NCI-H1417 (cell line): ENCODE measurements around the gene LAPTM5.
A peak's percentile ranks its signal among the peaks of the same experiment; 100 is the strongest.
"Not testable (repeated sequence)": the region's sequence is repeated elsewhere in the genome, so short reads cannot be mapped to it uniquely, and the experiment has no call there.

Experiments
- DNase-seq, 3 experiments: peaks; one replicate each; lab custom pipeline; 2025; lab: John Stamatoyannopoulos, UW

LAPTM5 gene

GRCh38 chr1:30695439-30695841 is 62.1 kb downstream of the LAPTM5 start:
- DNase-seq = no peak

- no peak for DNase-seq
These were observed 63.0 kb downstream of the LAPTM5 start for GRCh38 chr1:30694280-30695175.

GRCh38 chr1:30693822-30694221 is 63.8 kb downstream of the LAPTM5 start:
- DNase-seq = no peak

- no peak for DNase-seq
These were observed 64.2 kb downstream of the LAPTM5 start for GRCh38 chr1:30693366-30693765.

GRCh38 chr1:30692948-30693301 is 64.6 kb downstream of the LAPTM5 start:
- DNase-seq = no peak

GRCh38 chr1:30692201-30692947 is 65.2 kb downstream of the LAPTM5 start:
- no peak for DNase-seq

- DNase-seq = peak in 1 of 3 experiments; percentile 76
These were observed 66.1 kb downstream of the LAPTM5 start for GRCh38 chr1:30691480-30691879.

GRCh38 chr1:30689901-30690645 is 67.5 kb downstream of the LAPTM5 start:
- no peak for DNase-seq

GRCh38 chr1:30688920-30689794 is 68.4 kb downstream of the LAPTM5 start:
- peak in 1 of 3 experiments; percentile 22 for DNase-seq

- DNase-seq = not testable (repeated sequence)
These were observed 69.1 kb downstream of the LAPTM5 start for GRCh38 chr1:30688516-30688915.

- no peak for DNase-seq
These were observed 69.7 kb downstream of the LAPTM5 start for GRCh38 chr1:30687886-30688285.

GRCh38 chr1:30686236-30686935 is 71.2 kb downstream of the LAPTM5 start:
- DNase-seq = no peak

- no peak for DNase-seq
These were observed 71.8 kb downstream of the LAPTM5 start for GRCh38 chr1:30685796-30686165.

- DNase-seq = peak; percentile 62 to 76 (median 71)
These were observed 72.4 kb downstream of the LAPTM5 start for GRCh38 chr1:30684881-30685795.

- no peak for DNase-seq
These were observed 73.3 kb downstream of the LAPTM5 start for GRCh38 chr1:30684259-30684658.

GRCh38 chr1:30683699-30684098 is 73.9 kb downstream of the LAPTM5 start:
- no peak for DNase-seq
